ENCODE measurements around the gene PRKAR1A.

The PRKAR1A gene

DNA sequence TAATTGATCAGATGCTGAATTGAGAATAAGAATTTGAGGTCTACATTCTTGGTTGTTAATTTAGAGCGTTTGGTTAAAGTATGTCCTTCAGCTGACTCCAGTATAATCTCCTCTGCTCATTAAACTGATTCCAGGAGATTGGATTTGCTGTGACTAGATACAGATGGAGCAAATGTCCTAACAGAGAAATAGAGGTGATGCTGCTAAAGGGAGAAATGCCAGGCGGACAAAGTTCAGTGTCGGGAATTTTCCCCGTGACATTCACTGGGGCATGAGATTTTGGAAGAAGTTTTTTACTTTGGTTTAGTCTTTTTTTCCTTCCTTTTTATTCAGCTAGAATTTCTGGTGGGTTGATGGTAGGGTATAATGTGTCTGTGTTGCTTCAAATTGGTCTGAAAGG, 19.0 kb downstream of the PRKAR1A start:
- Histone ChIP-seq H3K4ac (ENCODE audit: low read length) (no peak overlapping the region), H3K27ac (replicated peaks; ENCODE audit: low read length) (no peak overlapping the region), H2AK5ac (ENCODE audit: low read depth, low read length) (no peak overlapping the region), H4K91ac (ENCODE audit: low read depth, low read length, poor library complexity) (no peak overlapping the region), H3K79me1 (ENCODE audit: low read depth, low read length) (peaks cover 2% of the 10 kb centered on the region), H4K8ac (ENCODE audit: low read depth, low read length) (no peak overlapping the region), H3K36me3 (replicated peaks in 1 of 2; ENCODE audit: control insufficient read depth in 2 of 2, insufficient read depth in 2 of 2, low read length in 2 of 2) (peaks cover 27 to 100% of the 10 kb centered on the region in 2 donors), H2BK15ac (ENCODE audit: low read length) (no peak overlapping the region), H3K23ac (ENCODE audit: low read depth, low read length, poor library complexity) (no peak overlapping the region), H3K27me3 (ENCODE audit: control insufficient read depth in 3 of 3, insufficient read depth in 3 of 3, low read depth in 1 of 3, low read length in 3 of 3) (no peaks in the 10 kb centered on the region), H3K9me3 (replicated peaks in 1 of 2; ENCODE audit: control insufficient read depth in 2 of 2, insufficient read depth in 1 of 2, low read depth in 1 of 2, low read length in 2 of 2) (no peaks in the 10 kb centered on the region), H3K4me3 (ENCODE audit: low read length in 2 of 2) (no peak overlapping the region), H3K14ac (ENCODE audit: low read length) (no peak overlapping the region), H3K18ac (ENCODE audit: low read length) (no peak overlapping the region), H2BK5ac (ENCODE audit: low read length) (no peak overlapping the region), H2AFZ (ENCODE audit: low read length) (no peak overlapping the region), H3K4me1 (ENCODE audit: control insufficient read depth in 2 of 2, insufficient read depth in 1 of 2, low read depth in 1 of 2, low read length in 2 of 2) (no peaks in the 10 kb centered on the region), H2BK120ac (ENCODE audit: low read depth, low read length) (no peak overlapping the region), H3K9ac (ENCODE audit: low read depth, low read length, poor library complexity) (no peak overlapping the region), H3K4me2 (ENCODE audit: insufficient read depth, low read length, poor library complexity, severe bottlenecking) (no peak overlapping the region), H2BK12ac (ENCODE audit: low read length) (no peak overlapping the region)
- no CpG with 5 or more reads among the region's 4 CpGs for WGBS, 2 donors (ENCODE audit: extremely low coverage in 2 of 2, insufficient read length in 2 of 2, insufficient replicate concordance in 1 of 2)
- DNase-seq (ENCODE audit: low spot score): no peak

DNA sequence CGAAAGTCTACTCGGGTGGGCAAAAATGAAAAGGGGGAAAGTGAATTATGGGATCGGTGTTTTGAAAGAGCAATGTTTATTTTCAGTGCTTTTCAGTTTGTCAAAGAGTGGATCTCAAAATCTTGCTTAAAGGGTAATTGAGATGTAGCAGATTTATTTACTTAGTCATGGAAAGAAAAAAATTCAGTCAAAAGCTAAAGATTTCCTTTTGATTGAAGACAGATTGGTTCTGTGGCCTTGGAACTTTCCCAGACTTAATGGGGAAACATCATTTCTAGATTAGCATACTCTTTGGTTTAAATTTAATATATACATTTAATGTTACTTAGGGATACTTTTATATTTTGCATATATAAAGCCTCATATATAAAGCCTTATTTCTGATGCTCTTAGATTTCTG, 20.6 kb downstream of the PRKAR1A start:
- 100% methylated on average over 1 of the region's 3 CpGs; no CpG with 5 or more reads in 1 of the 2 donors for WGBS, 2 donors (ENCODE audit: extremely low coverage in 2 of 2, insufficient read length in 2 of 2, insufficient replicate concordance in 1 of 2)
- H3K4me1 ChIP-seq (ENCODE audit: control insufficient read depth in 2 of 2, insufficient read depth in 1 of 2, low read depth in 1 of 2, low read length in 2 of 2): no peaks in the 10 kb centered on the region
- H2AFZ ChIP-seq (ENCODE audit: low read length): no peak overlapping the region
- no peak overlapping the region for H2BK15ac ChIP-seq (ENCODE audit: low read length)
- H3K79me1 ChIP-seq (ENCODE audit: low read depth, low read length): no peaks in the 10 kb centered on the region
- no peak overlapping the region for H3K9ac ChIP-seq (ENCODE audit: low read depth, low read length, poor library complexity)
- H4K91ac ChIP-seq (ENCODE audit: low read depth, low read length, poor library complexity): no peak overlapping the region
- no peak overlapping the region for H3K4me2 ChIP-seq (ENCODE audit: insufficient read depth, low read length, poor library complexity, severe bottlenecking)
- H2BK120ac ChIP-seq (ENCODE audit: low read depth, low read length): no peak overlapping the region
- no peak overlapping the region for H2BK12ac ChIP-seq (ENCODE audit: low read length)
- no peak overlapping the region for H2AK5ac ChIP-seq (ENCODE audit: low read depth, low read length)
- no peak overlapping the region for H4K8ac ChIP-seq (ENCODE audit: low read depth, low read length)
- H3K9me3 ChIP-seq (replicated peaks in 1 of 2; ENCODE audit: control insufficient read depth in 2 of 2, insufficient read depth in 1 of 2, low read depth in 1 of 2, low read length in 2 of 2): no peaks in the 10 kb centered on the region
- no peak overlapping the region for H3K23ac ChIP-seq (ENCODE audit: low read depth, low read length, poor library complexity)
- DNase-seq (ENCODE audit: low spot score): no peak
- H3K18ac ChIP-seq (ENCODE audit: low read length): no peak overlapping the region
- H3K14ac ChIP-seq (ENCODE audit: low read length): no peak overlapping the region
- H3K4ac ChIP-seq (ENCODE audit: low read length): no peak overlapping the region
- no peaks in the 10 kb centered on the region for H3K27me3 ChIP-seq (ENCODE audit: control insufficient read depth in 3 of 3, insufficient read depth in 3 of 3, low read depth in 1 of 3, low read length in 3 of 3)
- no peak overlapping the region for H3K4me3 ChIP-seq (ENCODE audit: low read length in 2 of 2)
- H3K27ac ChIP-seq (replicated peaks; ENCODE audit: low read length): no peak overlapping the region
- peaks cover 24 to 100% of the 10 kb centered on the region in 2 donors for H3K36me3 ChIP-seq (replicated peaks in 1 of 2; ENCODE audit: control insufficient read depth in 2 of 2, insufficient read depth in 2 of 2, low read length in 2 of 2)
- H2BK5ac ChIP-seq (ENCODE audit: low read length): no peak overlapping the region

DNA sequence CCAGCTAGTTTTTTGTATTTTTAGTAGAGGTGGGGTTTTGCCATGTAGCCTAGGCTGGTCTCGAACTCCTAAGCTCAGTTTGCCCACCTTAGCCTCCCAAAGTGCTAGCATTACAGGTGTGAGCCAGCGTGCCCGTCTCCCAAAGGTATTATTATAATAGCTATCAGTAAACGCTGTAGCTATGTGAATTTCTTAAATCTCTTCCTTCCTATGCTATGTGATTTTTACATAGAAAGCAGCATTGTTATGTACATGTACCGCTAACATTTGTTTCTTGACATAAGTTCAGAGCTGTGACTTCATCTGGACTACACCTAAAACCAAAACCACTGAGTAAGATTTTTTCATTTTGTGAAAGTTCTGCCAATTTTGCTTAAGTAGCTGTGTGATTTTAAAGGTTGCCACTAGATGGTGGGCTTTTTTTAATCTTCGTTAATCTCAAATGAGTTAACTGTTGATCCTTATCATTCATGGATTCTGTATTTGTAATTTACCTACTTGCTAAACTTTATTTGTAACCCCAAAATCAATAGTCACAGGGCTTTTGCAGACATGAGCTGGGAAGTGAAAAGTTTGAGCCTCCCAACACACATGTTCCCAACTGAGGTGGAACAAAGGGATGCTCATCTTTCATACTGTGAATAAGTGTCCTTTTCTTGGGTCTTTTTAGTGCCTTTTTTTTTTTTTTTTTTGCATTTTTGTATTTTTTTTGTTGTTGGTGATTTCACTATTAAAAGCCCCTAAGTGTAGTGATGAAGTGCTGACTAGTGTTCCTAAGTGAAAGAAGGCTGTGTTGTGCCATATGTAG, 21.9 kb downstream of the PRKAR1A start:
- Histone ChIP-seq H4K91ac (ENCODE audit: low read depth, low read length, poor library complexity) (no peak overlapping the region), H3K9ac (ENCODE audit: low read depth, low read length, poor library complexity) (no peak overlapping the region), H4K8ac (ENCODE audit: low read depth, low read length) (no peak overlapping the region), H3K4me1 (ENCODE audit: control insufficient read depth in 2 of 2, insufficient read depth in 1 of 2, low read depth in 1 of 2, low read length in 2 of 2) (no peaks in the 10 kb centered on the region), H2BK12ac (ENCODE audit: low read length) (no peak overlapping the region), H3K36me3 (replicated peaks in 1 of 2; ENCODE audit: control insufficient read depth in 2 of 2, insufficient read depth in 2 of 2, low read length in 2 of 2) (peaks cover 20 to 96% of the 10 kb centered on the region in 2 donors), H2BK15ac (ENCODE audit: low read length) (no peak overlapping the region), H2BK120ac (ENCODE audit: low read depth, low read length) (no peak overlapping the region), H3K27ac (replicated peaks; ENCODE audit: low read length) (no peak overlapping the region), H2AFZ (ENCODE audit: low read length) (no peak overlapping the region), H2AK5ac (ENCODE audit: low read depth, low read length) (no peak overlapping the region), H2BK5ac (ENCODE audit: low read length) (no peak overlapping the region), H3K4me2 (ENCODE audit: insufficient read depth, low read length, poor library complexity, severe bottlenecking) (no peak overlapping the region), H3K14ac (ENCODE audit: low read length) (no peak overlapping the region), H3K4me3 (ENCODE audit: low read length in 2 of 2) (no peak overlapping the region), H3K27me3 (ENCODE audit: control insufficient read depth in 3 of 3, insufficient read depth in 3 of 3, low read depth in 1 of 3, low read length in 3 of 3) (no peaks in the 10 kb centered on the region), H3K4ac (ENCODE audit: low read length) (no peak overlapping the region), H3K18ac (ENCODE audit: low read length) (no peak overlapping the region), H3K23ac (ENCODE audit: low read depth, low read length, poor library complexity) (no peak overlapping the region), H3K9me3 (replicated peaks in 1 of 2; ENCODE audit: control insufficient read depth in 2 of 2, insufficient read depth in 1 of 2, low read depth in 1 of 2, low read length in 2 of 2) (no peaks in the 10 kb centered on the region), H3K79me1 (ENCODE audit: low read depth, low read length) (no peaks in the 10 kb centered on the region)
- WGBS, 2 donors (ENCODE audit: extremely low coverage in 2 of 2, insufficient read length in 2 of 2, insufficient replicate concordance in 1 of 2): no CpG with 5 or more reads among the region's 6 CpGs
- no peak for DNase-seq (ENCODE audit: low spot score)

DNA sequence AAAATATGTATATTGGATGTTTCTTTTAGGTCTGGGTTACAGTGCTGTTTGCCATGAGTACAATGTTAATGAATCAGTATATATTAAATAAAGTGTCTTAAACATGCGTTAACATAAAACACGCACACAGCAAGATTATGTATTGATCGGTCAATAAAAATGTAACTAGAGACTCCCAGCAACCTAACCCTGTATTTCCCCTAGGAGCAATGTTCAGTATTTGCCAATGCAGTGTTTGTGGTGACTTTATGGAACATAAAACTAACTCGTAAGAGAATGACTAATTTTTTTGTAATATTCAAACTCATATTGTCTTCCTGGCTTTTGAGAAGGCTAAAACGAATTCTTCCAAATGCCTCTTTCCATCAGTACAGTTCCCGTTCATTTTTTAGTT, 22.5 kb downstream of the PRKAR1A start:
- no peaks in the 10 kb centered on the region for H3K9me3 ChIP-seq (replicated peaks in 1 of 2; ENCODE audit: control insufficient read depth in 2 of 2, insufficient read depth in 1 of 2, low read depth in 1 of 2, low read length in 2 of 2)
- H3K23ac ChIP-seq (ENCODE audit: low read depth, low read length, poor library complexity): no peak overlapping the region
- H3K18ac ChIP-seq (ENCODE audit: low read length): no peak overlapping the region
- H3K14ac ChIP-seq (ENCODE audit: low read length): no peak overlapping the region
- H2AK5ac ChIP-seq (ENCODE audit: low read depth, low read length): no peak overlapping the region
- no peak overlapping the region for H3K4me3 ChIP-seq (ENCODE audit: low read length in 2 of 2)
- H3K4me1 ChIP-seq (ENCODE audit: control insufficient read depth in 2 of 2, insufficient read depth in 1 of 2, low read depth in 1 of 2, low read length in 2 of 2): no peaks in the 10 kb centered on the region
- no peak for DNase-seq (ENCODE audit: low spot score)
- no peak overlapping the region for H2BK12ac ChIP-seq (ENCODE audit: low read length)
- no peak overlapping the region for H2BK5ac ChIP-seq (ENCODE audit: low read length)
- H3K79me1 ChIP-seq (ENCODE audit: low read depth, low read length): no peaks in the 10 kb centered on the region
- no peak overlapping the region for H3K9ac ChIP-seq (ENCODE audit: low read depth, low read length, poor library complexity)
- no peak overlapping the region for H2BK15ac ChIP-seq (ENCODE audit: low read length)
- no CpG with 5 or more reads among the region's 6 CpGs for WGBS, 2 donors (ENCODE audit: extremely low coverage in 2 of 2, insufficient read length in 2 of 2, insufficient replicate concordance in 1 of 2)
- H2BK120ac ChIP-seq (ENCODE audit: low read depth, low read length): no peak overlapping the region
- H3K27me3 ChIP-seq (ENCODE audit: control insufficient read depth in 3 of 3, insufficient read depth in 3 of 3, low read depth in 1 of 3, low read length in 3 of 3): no peaks in the 10 kb centered on the region
- H3K27ac ChIP-seq (replicated peaks; ENCODE audit: low read length): no peak overlapping the region
- H3K36me3 ChIP-seq (replicated peaks in 1 of 2; ENCODE audit: control insufficient read depth in 2 of 2, insufficient read depth in 2 of 2, low read length in 2 of 2): peaks cover 17 to 96% of the 10 kb centered on the region in 2 donors
- no peak overlapping the region for H4K8ac ChIP-seq (ENCODE audit: low read depth, low read length)
- no peak overlapping the region for H3K4me2 ChIP-seq (ENCODE audit: insufficient read depth, low read length, poor library complexity, severe bottlenecking)
- H4K91ac ChIP-seq (ENCODE audit: low read depth, low read length, poor library complexity): no peak overlapping the region
- H2AFZ ChIP-seq (ENCODE audit: low read length): no peak overlapping the region
- H3K4ac ChIP-seq (ENCODE audit: low read length): no peak overlapping the region

All from neuronal stem cell (in vitro differentiated cells).